GM23338 (cell line): Measurements from ENCODE around the gene RASSF1.

Source experiments
- CTCF ChIP-seq, 2 experiments: fragments of 200-600 bp in 1 of 2; sonication (generic) in 1 of 2; conservative IDR thresholded peaks; 2 replicates each; pipeline versions ENCODE4 v1.5.1 to v1.6.1; 2016 to 2017; ENCODE audit warnings: antibody characterized with exemption in 2 of 2, low read depth in 2 of 2, mild to moderate bottlenecking in 2 of 2, moderate library complexity in 1 of 2
- EZH2 ChIP-seq: fragments of 200-600 bp; sonication (generic); IDR thresholded peaks from one replicate; pipeline ENCODE4 v1.8.0; 2017; ENCODE audit warnings: antibody characterized with exemption, mild to moderate bottlenecking, low read depth; ENCODE audit not compliant: unreplicated experiment
- EZH2phosphoT487 ChIP-seq: fragments of 200-600 bp; sonication (generic); IDR thresholded peaks from one replicate; pipeline ENCODE4 v1.8.1; 2018; ENCODE audit warnings: antibody characterized with exemption; ENCODE audit not compliant: unreplicated experiment
- JUNB ChIP-seq: IDR thresholded peaks from one replicate; pipeline ENCODE4 v1.6.1; 2016; ENCODE audit warnings: antibody characterized with exemption; ENCODE audit not compliant: unreplicated experiment
- POLR2AphosphoS5 ChIP-seq: IDR thresholded peaks from 2 replicates; pipeline ENCODE4 v1.6.1; 2016; ENCODE audit warnings: antibody characterized with exemption, low read depth
- REST ChIP-seq: IDR thresholded peaks from one replicate; pipeline ENCODE4 v1.6.1; 2018; ENCODE audit warnings: antibody characterized with exemption; ENCODE audit not compliant: unreplicated experiment

GRCh38 chr3:50334339-50335075 is 6.1 kb downstream of the RASSF1 start:
- TF ChIP-seq CTCF (conservative IDR thresholded peaks at IDR 0.05; ENCODE audit: low read depth in 2 of 2) (no peak), JUNB (no peak), POLR2AphosphoS5 (no peak), EZH2phosphoT487 (no peak), EZH2 (no peak), REST (no peak)
